Breast epithelium (tissue), 3 donors: ENCODE results near the gene TRIM47.

Experiments used
- CTCF ChIP-seq, 3 donors: fragments of 450-650 bp; IDR thresholded peaks; one replicate each; pipeline ENCODE4 v1.5.1; 2016 to 2017; ENCODE audit warnings: antibody characterized with exemption in 3 of 3, mild to moderate bottlenecking in 3 of 3, moderate library complexity in 3 of 3
- POLR2A ChIP-seq: fragments of 450-650 bp; IDR thresholded peaks from one replicate; pipeline ENCODE4 v1.6.1; 2016; ENCODE audit warnings: antibody characterized with exemption, mild to moderate bottlenecking, moderate library complexity

GRCh38 chr17:75891022-75891604 is 12.7 kb upstream of the TRIM47 start:
- TF ChIP-seq CTCF (IDR thresholded peaks at IDR 0.05) (no peak), POLR2A (no peak)
